ENCODE results near the gene TADA2A. TPM values are rescaled to one million over a fixed set of nuclear protein-coding genes. Genes with fewer than 3 reads are reported as not detected.

The TADA2A gene
- total RNA-seq, 2 experiments from 2014 or later = 40.9 to 45.0 TPM

DNA sequence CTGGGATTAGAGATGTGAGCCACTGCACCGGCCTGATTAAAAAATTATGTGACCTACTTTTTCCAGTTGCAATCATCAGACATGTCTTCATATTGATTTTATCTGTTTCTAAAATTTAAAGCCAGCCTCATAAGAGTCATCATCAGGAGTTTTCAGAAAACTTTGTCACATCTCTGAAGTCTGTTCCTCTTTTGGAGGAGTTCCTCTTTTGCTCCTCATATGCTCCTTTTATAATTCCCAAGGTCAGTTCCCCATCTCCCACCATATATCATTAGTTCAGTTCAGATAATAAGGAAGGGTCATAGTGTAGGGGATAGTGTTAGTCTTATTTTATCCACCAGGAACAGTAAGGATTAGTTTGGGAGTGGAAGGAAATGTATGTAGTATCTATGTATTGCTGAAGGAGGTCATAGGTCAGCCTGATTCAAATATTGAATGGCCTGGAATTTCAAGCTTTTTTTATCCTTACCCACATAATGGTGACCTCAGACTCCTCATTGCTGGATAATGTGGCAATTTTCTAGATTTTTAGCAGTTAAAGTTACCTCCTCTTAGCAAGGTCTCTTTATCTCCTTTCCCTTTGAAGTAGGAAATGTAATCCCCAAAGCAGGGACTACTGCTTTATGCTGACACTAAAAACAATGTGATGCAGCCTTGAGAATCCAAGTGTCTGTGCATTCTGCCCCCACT is 69.2 kb downstream of the TADA2A start:
- Mint-ChIP-seq H3K36me3 (ENCODE audit: low read depth) (peaks cover 46% of the 10 kb centered on the region), H3K4me3 (no peak overlapping the region), H3K4me1 (no peaks in the 10 kb centered on the region), H3K27me3 (no peaks in the 10 kb centered on the region), H3K9me3 (no peaks in the 10 kb centered on the region), H3K27ac (no peak overlapping the region)
- CTCF ChIA-PET = interaction anchor here (1.2 kb wide), 1 partner anchor 14 kb away, joined by 3 read pairs; no protein-coding TSS in a partner anchor
- POLR2A ChIA-PET = interaction anchor here (0.5 kb wide), 1 partner anchor 16 kb away, joined by 4 read pairs; no protein-coding TSS in a partner anchor
- DNase-seq = no peak

DNA sequence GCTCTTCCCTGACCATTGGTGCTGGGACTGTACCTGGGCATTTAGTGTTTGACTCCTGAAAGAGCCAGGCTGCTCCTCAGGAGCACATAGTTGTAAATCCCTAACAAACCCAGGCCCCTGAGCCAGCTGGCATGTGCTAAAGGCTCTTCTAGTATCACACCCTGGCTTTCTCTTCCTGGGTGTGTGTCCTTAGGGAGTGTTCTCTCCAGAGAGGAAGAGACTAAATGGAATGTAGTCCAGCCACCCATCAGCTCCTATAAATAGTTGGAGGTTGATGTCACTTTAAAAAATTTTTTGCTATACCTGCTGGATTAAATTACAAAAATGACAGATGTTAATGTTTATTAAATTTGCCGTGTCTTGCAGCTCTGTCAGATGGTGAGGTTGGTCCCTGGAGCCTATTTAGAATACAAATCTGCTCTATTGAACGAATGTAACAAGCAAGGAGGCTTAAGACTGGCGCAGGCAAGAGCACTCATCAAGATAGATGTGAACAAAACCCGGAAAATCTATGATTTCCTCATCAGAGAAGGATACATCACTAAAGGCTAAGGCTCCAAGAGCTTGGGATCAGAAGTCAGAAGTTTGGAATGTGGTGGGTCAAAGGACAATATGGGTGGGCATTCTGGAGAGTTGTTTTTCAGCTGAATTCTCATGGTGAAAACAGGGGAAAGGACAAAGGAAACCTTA is 69.9 kb downstream of the TADA2A start:
- POLR2A ChIA-PET = interaction anchor here (0.5 kb wide), 1 partner anchor 17 kb away, joined by 4 read pairs; no protein-coding TSS in a partner anchor
- Mint-ChIP-seq H3K36me3 (ENCODE audit: low read depth) (peaks cover 42% of the 10 kb centered on the region), H3K4me3 (no peak overlapping the region), H3K27me3 (no peaks in the 10 kb centered on the region), H3K4me1 (no peaks in the 10 kb centered on the region), H3K9me3 (no peaks in the 10 kb centered on the region), H3K27ac (no peak overlapping the region)
- DNase-seq = no peak
- CTCF ChIA-PET = interaction anchor here (0.5 to 1.2 kb wide), 4 partner anchors 13 to 744 kb away, joined by 3 to 5 read pairs (median 4); no protein-coding TSS in a partner anchor

DNA sequence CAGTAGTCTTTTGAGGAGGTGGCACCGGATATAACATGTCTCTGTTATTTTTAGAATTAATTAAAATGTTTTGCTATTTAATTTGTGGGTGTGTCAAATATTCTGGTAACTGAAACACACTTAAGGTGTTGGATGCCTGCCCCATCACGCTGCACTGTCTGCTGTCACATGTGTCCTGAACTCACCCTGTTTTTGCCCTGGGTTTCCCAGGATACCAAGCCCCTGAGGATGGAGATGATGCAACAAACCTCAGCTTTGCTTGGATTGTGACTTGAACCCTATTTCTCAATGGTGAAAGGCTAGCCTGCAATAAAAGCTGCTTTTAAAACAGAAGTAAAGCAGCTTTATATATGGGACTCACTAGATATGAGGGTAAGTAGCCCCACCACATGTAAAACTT is 71.5 kb downstream of the TADA2A start:
- no peak for DNase-seq
- H3K4me1 Mint-ChIP-seq = peaks cover under 1% of the 10 kb centered on the region
- H3K27ac Mint-ChIP-seq = no peak overlapping the region
- no peak overlapping the region for H3K4me3 Mint-ChIP-seq
- no peaks in the 10 kb centered on the region for H3K9me3 Mint-ChIP-seq
- ChIA-PET CTCF (interaction anchor here (0.7 kb wide), 1 partner anchor 191 kb away, joined by 3 read pairs; no protein-coding TSS in a partner anchor), POLR2A (no interaction called here)
- H3K36me3 Mint-ChIP-seq (ENCODE audit: low read depth) = peaks cover 35% of the 10 kb centered on the region
- no peaks in the 10 kb centered on the region for H3K27me3 Mint-ChIP-seq

GRCh38 chr17:37479025-37479424 is 72.3 kb downstream of the TADA2A start:
- Mint-ChIP-seq H3K27ac (no peak overlapping the region), H3K4me1 (peaks cover 8% of the 10 kb centered on the region), H3K36me3 (ENCODE audit: low read depth) (peaks cover 30% of the 10 kb centered on the region), H3K9me3 (no peaks in the 10 kb centered on the region), H3K27me3 (no peaks in the 10 kb centered on the region), H3K4me3 (no peak overlapping the region)
- DNase-seq = no peak
- ChIA-PET POLR2A (no interaction called here), CTCF (no interaction called here)

- H3K4me1 Mint-ChIP-seq = peaks cover 8% of the 10 kb centered on the region
- POLR2A ChIA-PET = interaction anchor here (0.7 kb wide), 1 partner anchor 83 kb away, joined by 3 read pairs; no protein-coding TSS in a partner anchor
These were observed 73.7 kb downstream of the TADA2A start for GRCh38 chr17:37480427-37480826.

DNA sequence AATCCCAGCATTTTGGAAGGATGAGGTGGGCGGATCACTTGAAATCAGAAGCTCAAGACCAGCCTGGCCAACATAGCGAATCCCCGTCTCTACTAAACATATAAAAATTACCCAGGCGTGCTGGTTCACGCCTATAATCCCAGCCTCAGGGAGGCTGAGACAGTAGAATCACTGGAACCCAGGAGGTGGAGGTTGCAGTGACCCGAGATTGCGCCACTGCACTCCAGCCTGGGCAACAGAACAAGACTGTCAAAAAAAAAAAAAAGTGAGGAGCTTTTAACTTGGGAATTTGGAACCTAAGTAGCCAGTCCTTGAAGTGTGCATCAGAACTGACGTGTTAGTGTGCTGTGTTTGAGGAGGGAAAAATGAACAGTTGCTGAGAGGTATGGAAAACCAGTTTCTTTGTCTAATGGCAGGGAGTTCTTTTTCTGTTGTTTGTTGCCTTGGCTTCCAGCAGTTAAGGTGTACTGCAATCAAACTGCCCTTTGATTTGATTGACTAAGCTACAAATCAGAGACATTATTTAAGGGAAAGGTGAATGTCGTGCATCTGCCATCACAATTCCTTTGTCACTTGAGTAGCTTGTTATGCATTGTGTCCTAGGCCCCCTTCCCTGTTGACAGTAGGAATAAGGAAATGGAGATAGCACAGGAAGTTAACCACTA is 74.4 kb downstream of the TADA2A start:
- no peaks in the 10 kb centered on the region for H3K27me3 Mint-ChIP-seq
- H3K36me3 Mint-ChIP-seq (ENCODE audit: low read depth) = peaks cover 24% of the 10 kb centered on the region
- H3K4me1 Mint-ChIP-seq = peaks cover 11% of the 10 kb centered on the region
- POLR2A ChIA-PET = no interaction called here
- no peak overlapping the region for H3K4me3 Mint-ChIP-seq
- DNase-seq = no peak
- H3K9me3 Mint-ChIP-seq = no peaks in the 10 kb centered on the region
- no peak overlapping the region for H3K27ac Mint-ChIP-seq
- CTCF ChIA-PET = interaction anchor here (0.5 to 1.4 kb wide), 5 partner anchors 10 to 493 kb away, joined by 3 to 5 read pairs (median 4); no protein-coding TSS in a partner anchor

More at GRCh38 chr17:37480427-37480826, 73.7 kb downstream of the TADA2A start:
- Mint-ChIP-seq H3K27ac (no peak overlapping the region), H3K27me3 (no peaks in the 10 kb centered on the region), H3K4me3 (no peak overlapping the region), H3K36me3 (ENCODE audit: low read depth) (peaks cover 30% of the 10 kb centered on the region), H3K9me3 (no peaks in the 10 kb centered on the region)
- no peak for DNase-seq
- CTCF ChIA-PET = interaction anchor here (0.5 to 1.4 kb wide), 4 partner anchors 11 to 492 kb away, joined by 3 to 5 read pairs (median 3); no protein-coding TSS in a partner anchor

DNA sequence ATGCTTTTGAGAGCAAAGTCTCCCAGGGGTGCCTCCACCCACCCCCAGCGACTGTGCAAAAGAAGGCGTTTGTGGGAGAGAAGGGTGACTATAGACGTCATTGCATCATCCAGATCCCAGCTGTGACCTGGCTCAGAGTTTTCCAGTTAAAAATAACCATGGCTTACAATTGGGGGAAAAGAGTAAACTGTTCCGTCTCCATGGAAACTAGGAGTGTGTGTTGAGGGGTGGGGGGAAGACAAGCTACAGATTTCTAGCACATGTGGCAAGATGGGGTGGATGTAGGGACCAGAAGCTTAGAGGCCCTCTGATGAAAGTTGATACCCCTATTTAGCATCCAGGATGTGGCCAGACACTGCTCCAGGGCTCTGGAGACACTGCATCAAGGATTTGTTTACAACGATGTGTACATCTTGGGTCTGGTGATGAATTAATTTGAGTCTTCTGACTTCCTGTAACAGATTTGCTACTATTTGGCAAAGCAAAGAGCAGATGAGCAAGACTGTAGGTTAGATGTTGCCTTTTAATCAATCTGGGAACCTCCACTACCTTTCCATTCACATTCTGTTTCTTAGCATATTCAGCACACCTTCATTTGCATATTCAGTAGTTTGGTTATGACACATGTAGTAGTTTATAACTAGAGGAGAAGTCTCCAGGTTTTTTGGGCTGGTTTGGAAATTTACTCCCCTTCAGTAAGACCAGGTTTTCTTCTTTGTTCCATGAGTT is 76.8 kb downstream of the TADA2A start:
- H3K27ac Mint-ChIP-seq = no peak overlapping the region
- no peak overlapping the region for H3K4me3 Mint-ChIP-seq
- POLR2A ChIA-PET = no interaction called here

GRCh38 chr17:37485938-37486570 is 79.4 kb downstream of the TADA2A start:
- H3K9me3 Mint-ChIP-seq = no peaks in the 10 kb centered on the region
- peaks cover 2% of the 10 kb centered on the region for H3K36me3 Mint-ChIP-seq (ENCODE audit: low read depth)
- POLR2A ChIA-PET = no interaction called here
- H3K4me3 Mint-ChIP-seq = no peak overlapping the region
- no peaks in the 10 kb centered on the region for H3K27me3 Mint-ChIP-seq
- H3K4me1 Mint-ChIP-seq = peaks cover 32% of the 10 kb centered on the region
- no peak for DNase-seq
- no peak overlapping the region for H3K27ac Mint-ChIP-seq
- CTCF ChIA-PET = interaction anchor here (1.6 kb wide), 1 partner anchor 65 kb away, joined by 3 read pairs; no protein-coding TSS in a partner anchor

More for the DNA sequence above, 76.8 kb downstream of the TADA2A start:
- peaks cover 19% of the 10 kb centered on the region for H3K4me1 Mint-ChIP-seq
- no peaks in the 10 kb centered on the region for H3K9me3 Mint-ChIP-seq
- CTCF ChIA-PET = interaction anchor here (0.7 kb wide), 1 partner anchor 11 kb away, joined by 5 read pairs; no protein-coding TSS in a partner anchor
- no peaks in the 10 kb centered on the region for H3K27me3 Mint-ChIP-seq
- DNase-seq = no peak
- H3K36me3 Mint-ChIP-seq (ENCODE audit: low read depth) = peaks cover 13% of the 10 kb centered on the region

GRCh38 chr17:37488009-37488604 is 81.4 kb downstream of the TADA2A start:
- Mint-ChIP-seq H3K4me3 (peak overlapping the region; percentile 85), H3K27ac (peak overlapping the region; percentile 83), H3K36me3 (ENCODE audit: low read depth) (peaks cover 2% of the 10 kb centered on the region), H3K9me3 (no peaks in the 10 kb centered on the region), H3K27me3 (no peaks in the 10 kb centered on the region), H3K4me1 (peaks cover 40% of the 10 kb centered on the region)
- DNase-seq = no peak
- POLR2A ChIA-PET = interaction anchor here (0.7 kb wide), 1 partner anchor 331 kb away, joined by 3 read pairs; no protein-coding TSS in a partner anchor
- CTCF ChIA-PET = interaction anchor here (0.6 to 1.0 kb wide), 2 partner anchors 161 to 296 kb away, joined by 3 read pairs; no protein-coding TSS in a partner anchor

- no peaks in the 10 kb centered on the region for H3K9me3 Mint-ChIP-seq
- H3K4me1 Mint-ChIP-seq = peaks cover 34% of the 10 kb centered on the region
- H3K27me3 Mint-ChIP-seq = no peaks in the 10 kb centered on the region
- H3K4me3 Mint-ChIP-seq = peak overlapping the region; percentile 85
- ChIA-PET CTCF (interaction anchor here (1.0 kb wide), 1 partner anchor 160 kb away, joined by 3 read pairs; no protein-coding TSS in a partner anchor), POLR2A (interaction anchor here (0.7 kb wide), 1 partner anchor 331 kb away, joined by 3 read pairs; no protein-coding TSS in a partner anchor)
- peak; percentile 51 for DNase-seq
- H3K27ac Mint-ChIP-seq = peak overlapping the region; percentile 91
- peaks cover 2% of the 10 kb centered on the region for H3K36me3 Mint-ChIP-seq (ENCODE audit: low read depth)
These were observed 82.0 kb downstream of the TADA2A start for GRCh38 chr17:37488607-37489196.
